KMS-11 (cell line): Measurements from ENCODE around the gene FOXL3.

ENCODE experiments used
- H2AFZ ChIP-seq: fragments of 200-600 bp; sonication (generic); 2 replicates; pipeline ENCODE4 v1.6.1; 2016; ENCODE audit warnings: antibody characterized with exemption, mixed run types, low read depth
- H3K27ac ChIP-seq: fragments of 200-600 bp; sonication (generic); 2 replicates; pipeline ENCODE4 v1.6.1; 2016; ENCODE audit warnings: mild to moderate bottlenecking, mixed run types
- H3K27me3 ChIP-seq: fragments of 200-600 bp; sonication (generic); 2 replicates; pipeline ENCODE4 v1.6.1; 2017; ENCODE audit warnings: mild to moderate bottlenecking, low read depth, mixed run types, moderate library complexity; ENCODE audit not compliant: insufficient read depth
- H3K36me3 ChIP-seq: fragments of 200-600 bp; sonication (generic); 2 replicates; pipeline ENCODE4 v1.6.1; 2017; ENCODE audit warnings: mild to moderate bottlenecking, mixed run types; ENCODE audit not compliant: insufficient read depth
- H3K4me1 ChIP-seq: fragments of 200-600 bp; sonication (generic); 2 replicates; pipeline ENCODE4 v1.6.1; 2016; ENCODE audit warnings: mild to moderate bottlenecking, low read depth, mixed run types; ENCODE audit not compliant: poor library complexity, severe bottlenecking
- H3K4me2 ChIP-seq: fragments of 200-600 bp; sonication (generic); 2 replicates; pipeline ENCODE4 v1.7.0; 2016; ENCODE audit warnings: mild to moderate bottlenecking, mixed run types
- H3K4me3 ChIP-seq: fragments of 200-600 bp; sonication (generic); IDR thresholded peaks from 2 replicates; pipeline ENCODE4 v1.6.1; 2017; ENCODE audit warnings: low read depth, low read length, mixed read lengths; ENCODE audit not compliant: insufficient read depth
- H3K79me2 ChIP-seq: fragments of 200-600 bp; sonication (generic); 2 replicates; pipeline ENCODE4 v1.6.1; 2016; ENCODE audit warnings: low read depth, mixed run types; ENCODE audit not compliant: insufficient read depth
- H3K9ac ChIP-seq: fragments of 200-600 bp; sonication (generic); 2 replicates; pipeline ENCODE4 v1.6.1; 2016; ENCODE audit warnings: mild to moderate bottlenecking, mixed run types
- H4K20me1 ChIP-seq: fragments of 200-600 bp; sonication (generic); 2 replicates; pipeline ENCODE4 v1.6.1; 2016; ENCODE audit warnings: mild to moderate bottlenecking, mixed run types; ENCODE audit not compliant: insufficient read depth
- TF ChIP-seq, protein P1 (sequence below): fragments of 200-600 bp; sonication (generic); conservative IDR thresholded peaks from 2 replicates; pipeline ENCODE4 v1.6.1; 2017; ENCODE audit warnings: low read depth, mild to moderate bottlenecking, antibody characterized with exemption, low read length, moderate library complexity, mixed read lengths

FOXL3 gene

DNA sequence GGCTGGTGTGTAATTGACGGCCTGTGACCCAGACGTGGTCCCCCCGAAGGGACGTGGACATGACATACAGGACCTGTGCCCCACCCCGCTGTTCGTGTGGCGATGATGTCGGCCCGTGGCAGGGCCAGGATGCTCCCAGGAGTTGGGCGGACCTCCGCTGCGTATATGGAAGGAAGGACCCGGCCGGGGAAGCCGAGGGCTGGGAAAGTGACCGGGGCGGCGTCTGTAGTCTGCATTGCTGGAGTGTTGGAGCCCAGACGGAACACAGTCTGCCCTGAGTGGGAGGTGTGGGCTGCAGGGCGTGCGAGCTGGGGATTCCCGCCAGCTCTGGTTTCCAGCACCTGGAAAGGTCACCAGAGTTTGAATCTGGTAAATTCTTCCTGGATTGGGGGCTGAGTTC is 45.0 kb upstream of the FOXL3 start:
- Histone ChIP-seq H4K20me1 (no peaks in the 10 kb centered on the region), H3K4me3 (no peak overlapping the region), H3K36me3 (no peaks in the 10 kb centered on the region), H3K27ac (no peak overlapping the region), H3K79me2 (no peaks in the 10 kb centered on the region), H3K27me3 (peaks cover 42% of the 10 kb centered on the region), H3K4me2 (no peak overlapping the region), H3K9ac (no peak overlapping the region), H3K4me1 (no peaks in the 10 kb centered on the region), H2AFZ (no peak overlapping the region)
- TF ChIP-seq, protein P1, sequence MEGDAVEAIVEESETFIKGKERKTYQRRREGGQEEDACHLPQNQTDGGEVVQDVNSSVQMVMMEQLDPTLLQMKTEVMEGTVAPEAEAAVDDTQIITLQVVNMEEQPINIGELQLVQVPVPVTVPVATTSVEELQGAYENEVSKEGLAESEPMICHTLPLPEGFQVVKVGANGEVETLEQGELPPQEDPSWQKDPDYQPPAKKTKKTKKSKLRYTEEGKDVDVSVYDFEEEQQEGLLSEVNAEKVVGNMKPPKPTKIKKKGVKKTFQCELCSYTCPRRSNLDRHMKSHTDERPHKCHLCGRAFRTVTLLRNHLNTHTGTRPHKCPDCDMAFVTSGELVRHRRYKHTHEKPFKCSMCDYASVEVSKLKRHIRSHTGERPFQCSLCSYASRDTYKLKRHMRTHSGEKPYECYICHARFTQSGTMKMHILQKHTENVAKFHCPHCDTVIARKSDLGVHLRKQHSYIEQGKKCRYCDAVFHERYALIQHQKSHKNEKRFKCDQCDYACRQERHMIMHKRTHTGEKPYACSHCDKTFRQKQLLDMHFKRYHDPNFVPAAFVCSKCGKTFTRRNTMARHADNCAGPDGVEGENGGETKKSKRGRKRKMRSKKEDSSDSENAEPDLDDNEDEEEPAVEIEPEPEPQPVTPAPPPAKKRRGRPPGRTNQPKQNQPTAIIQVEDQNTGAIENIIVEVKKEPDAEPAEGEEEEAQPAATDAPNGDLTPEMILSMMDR, result no peak

DNA sequence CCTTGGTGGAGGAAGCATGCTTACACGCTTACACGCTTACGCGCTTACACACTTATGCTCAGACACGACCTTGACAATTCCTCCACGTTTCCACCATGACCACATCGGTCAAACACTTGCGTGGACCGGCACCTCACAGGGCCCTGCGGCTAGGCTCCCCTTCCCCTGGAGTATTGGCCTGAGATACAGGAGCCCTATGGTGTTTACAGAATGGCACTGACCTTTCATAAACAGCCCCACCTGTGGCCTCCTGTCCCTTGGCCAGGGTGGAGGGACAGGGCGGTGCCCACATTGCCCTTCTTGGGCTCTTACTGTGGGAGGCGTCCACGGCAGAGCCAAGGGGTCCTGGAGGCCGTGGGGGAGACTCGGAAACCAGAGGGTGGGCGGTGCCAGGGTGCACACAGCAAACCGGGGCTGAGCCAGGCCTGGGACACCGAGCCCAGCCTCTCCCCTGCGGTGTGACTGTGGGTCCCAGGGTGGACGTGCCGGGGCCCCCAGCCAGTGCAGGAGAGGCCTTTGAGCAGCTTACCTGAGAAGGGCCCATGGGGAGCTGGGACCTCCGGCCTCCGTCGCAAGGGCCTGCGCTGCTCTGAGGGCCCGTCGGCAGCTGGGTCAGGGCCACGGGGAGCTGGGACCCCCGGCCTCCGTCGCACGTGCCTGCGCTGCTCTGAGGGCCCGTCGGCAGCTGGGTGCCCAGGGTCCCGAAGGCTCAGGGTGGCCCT is 44.2 kb upstream of the FOXL3 start:
- Histone ChIP-seq H2AFZ (no peak overlapping the region), H3K79me2 (no peaks in the 10 kb centered on the region), H3K4me3 (no peak overlapping the region), H3K9ac (no peak overlapping the region), H3K27me3 (peaks cover 50% of the 10 kb centered on the region), H4K20me1 (no peaks in the 10 kb centered on the region), H3K36me3 (no peaks in the 10 kb centered on the region), H3K27ac (no peak overlapping the region), H3K4me2 (no peak overlapping the region), H3K4me1 (no peaks in the 10 kb centered on the region)
- TF ChIP-seq, protein P1, result no peak

DNA sequence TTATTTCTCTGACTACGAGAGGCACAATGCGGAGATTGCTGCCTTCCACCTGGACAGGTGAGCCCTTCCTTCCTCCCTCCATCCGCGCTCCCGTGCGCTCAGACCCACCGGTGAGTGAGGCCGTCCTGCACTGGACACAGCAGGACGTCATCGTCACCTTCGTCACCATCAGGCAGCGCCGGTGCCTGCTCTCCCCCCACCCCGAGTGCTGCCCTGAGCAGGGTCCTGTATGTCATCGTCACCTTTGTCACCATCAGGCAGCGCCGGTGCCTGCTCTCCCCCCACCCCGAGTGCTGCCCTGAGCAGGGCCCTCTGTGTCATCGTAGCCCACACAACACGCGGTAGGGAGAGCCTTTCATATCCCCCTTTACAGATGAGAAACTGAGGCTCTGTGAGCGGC is 43.5 kb upstream of the FOXL3 start:
- H3K4me3 ChIP-seq, result no peak overlapping the region
- H3K4me2 ChIP-seq, result no peak overlapping the region
- peaks cover 56% of the 10 kb centered on the region for H3K27me3 ChIP-seq
- no peaks in the 10 kb centered on the region for H3K79me2 ChIP-seq
- H3K36me3 ChIP-seq, result no peaks in the 10 kb centered on the region
- H2AFZ ChIP-seq, result no peak overlapping the region
- TF ChIP-seq, protein P1, result no peak
- no peak overlapping the region for H3K27ac ChIP-seq
- H3K4me1 ChIP-seq, result no peaks in the 10 kb centered on the region
- H4K20me1 ChIP-seq, result no peaks in the 10 kb centered on the region
- no peak overlapping the region for H3K9ac ChIP-seq

DNA sequence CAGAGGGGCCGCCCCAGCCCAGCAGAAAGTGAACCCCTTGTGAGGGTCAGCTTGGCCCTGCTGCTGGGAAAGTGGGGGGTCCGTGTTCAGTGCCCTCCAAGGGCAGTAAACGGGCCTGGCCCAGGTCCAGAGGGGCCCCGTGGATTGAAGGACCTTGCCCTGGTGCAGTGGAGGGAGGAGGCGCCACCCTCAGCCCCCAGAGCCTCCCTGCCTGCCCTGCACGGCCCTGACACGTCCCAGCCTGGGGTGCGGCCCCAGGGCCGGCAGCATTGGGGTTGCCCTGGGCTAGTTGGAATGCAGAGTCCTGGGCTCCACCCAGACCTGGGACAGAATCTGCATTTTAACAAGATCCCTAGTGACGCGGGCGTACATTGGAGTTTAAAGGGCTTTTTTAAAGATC is 42.8 kb upstream of the FOXL3 start:
- no peak overlapping the region for H3K27ac ChIP-seq
- no peaks in the 10 kb centered on the region for H3K4me1 ChIP-seq
- no peak overlapping the region for H3K4me2 ChIP-seq
- no peak overlapping the region for H3K4me3 ChIP-seq
- H3K79me2 ChIP-seq, result no peaks in the 10 kb centered on the region
- no peak overlapping the region for H3K9ac ChIP-seq
- peaks cover 63% of the 10 kb centered on the region for H3K27me3 ChIP-seq
- no peaks in the 10 kb centered on the region for H4K20me1 ChIP-seq
- no peaks in the 10 kb centered on the region for H3K36me3 ChIP-seq
- H2AFZ ChIP-seq, result no peak overlapping the region
- TF ChIP-seq, protein P1, result no peak
